Measurements from ENCODE around the gene ITGA4.

GRCh38 chr2:181420259-181421130, 36.7 kb upstream of the ITGA4 start:
- TF ChIP-seq RELA (CRISPR knock-in tag; IDR thresholded peaks at IDR 0.05; ENCODE audit: borderline replicate concordance) = no peak
- TF ChIP-seq CTCF (IDR thresholded peaks at IDR 0.05) = no peak
- no peak for TF ChIP-seq MAX (CRISPR knock-in tag; IDR thresholded peaks at IDR 0.05)
- TF ChIP-seq E2F5 (CRISPR knock-in tag; IDR thresholded peaks at IDR 0.05) = no peak
- TF ChIP-seq ZNF263 (CRISPR knock-in tag; IDR thresholded peaks at IDR 0.05; ENCODE audit: low read depth) = no peak
- TF ChIP-seq SP1 (CRISPR knock-in tag; conservative IDR thresholded peaks at IDR 0.05) = no peak
- no peak for TF ChIP-seq IRF2 (CRISPR knock-in tag; IDR thresholded peaks at IDR 0.05; ENCODE audit: borderline replicate concordance, low read depth)
